22Rv1 (cell line): ENCODE data around the gene KITLG.

Experiments
- ZFX ChIP-seq: fragments of 450-650 bp; IDR thresholded peaks from 2 replicates; pipeline ENCODE4 v1.6.1; 2017; ENCODE audit warnings: antibody characterized with exemption, borderline replicate concordance
- TF ChIP-seq, protein P1 (sequence below): fragments of 450-650 bp; IDR thresholded peaks from 2 replicates; pipeline ENCODE4 v1.5.1; 2017; ENCODE audit warnings: mild to moderate bottlenecking

DNA sequence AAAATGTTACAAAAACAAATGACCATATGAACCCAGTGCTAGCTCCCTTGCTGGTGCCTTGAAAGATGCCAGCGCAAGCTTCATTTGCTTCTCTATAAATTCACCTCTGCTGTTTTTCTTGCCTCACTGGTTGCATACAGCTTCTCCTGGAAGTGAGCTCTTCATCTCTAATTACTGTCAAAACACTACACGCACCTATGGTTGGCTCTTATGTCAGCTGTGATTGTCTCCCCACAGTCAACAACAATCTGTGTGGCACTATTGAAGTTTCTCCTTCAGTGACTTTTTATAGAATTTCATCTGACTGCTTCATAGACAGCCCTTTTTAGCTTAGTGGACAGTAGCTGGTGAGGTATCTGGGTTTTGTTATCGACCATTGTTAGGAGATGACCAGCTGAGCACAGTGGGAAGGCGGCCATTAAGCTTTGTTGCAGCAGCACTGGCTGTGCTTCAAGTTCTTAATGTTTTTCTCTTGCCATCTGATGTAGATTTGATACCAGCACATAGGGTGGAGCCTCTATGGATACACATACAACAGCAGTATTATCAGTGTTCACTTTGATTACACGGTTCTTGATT, 131.8 kb downstream of the KITLG start:
- TF ChIP-seq, protein P1, sequence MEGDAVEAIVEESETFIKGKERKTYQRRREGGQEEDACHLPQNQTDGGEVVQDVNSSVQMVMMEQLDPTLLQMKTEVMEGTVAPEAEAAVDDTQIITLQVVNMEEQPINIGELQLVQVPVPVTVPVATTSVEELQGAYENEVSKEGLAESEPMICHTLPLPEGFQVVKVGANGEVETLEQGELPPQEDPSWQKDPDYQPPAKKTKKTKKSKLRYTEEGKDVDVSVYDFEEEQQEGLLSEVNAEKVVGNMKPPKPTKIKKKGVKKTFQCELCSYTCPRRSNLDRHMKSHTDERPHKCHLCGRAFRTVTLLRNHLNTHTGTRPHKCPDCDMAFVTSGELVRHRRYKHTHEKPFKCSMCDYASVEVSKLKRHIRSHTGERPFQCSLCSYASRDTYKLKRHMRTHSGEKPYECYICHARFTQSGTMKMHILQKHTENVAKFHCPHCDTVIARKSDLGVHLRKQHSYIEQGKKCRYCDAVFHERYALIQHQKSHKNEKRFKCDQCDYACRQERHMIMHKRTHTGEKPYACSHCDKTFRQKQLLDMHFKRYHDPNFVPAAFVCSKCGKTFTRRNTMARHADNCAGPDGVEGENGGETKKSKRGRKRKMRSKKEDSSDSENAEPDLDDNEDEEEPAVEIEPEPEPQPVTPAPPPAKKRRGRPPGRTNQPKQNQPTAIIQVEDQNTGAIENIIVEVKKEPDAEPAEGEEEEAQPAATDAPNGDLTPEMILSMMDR, result no peak
- no peak for TF ChIP-seq ZFX
